ENCODE data around the gene CMTM8.

The CMTM8 gene

GRCh38 chr3:32413845-32414521, 175.5 kb downstream of the CMTM8 start:
- no peaks in the 10 kb centered on the region for H3K36me3 ChIP-seq (ENCODE audit: insufficient read depth, insufficient read length, low read length)
- TF ChIP-seq YY1 (IDR thresholded peaks at IDR 0.05; ENCODE audit: insufficient read depth, insufficient read length) (no peak), ZNF274 (IDR thresholded peaks at IDR 0.05; ENCODE audit: low read depth, low read length) (no peak), SUZ12 (IDR thresholded peaks at IDR 0.05; ENCODE audit: extremely low read depth, insufficient read depth, insufficient read length) (no peak)
- no peak overlapping the region for H3K9ac ChIP-seq (ENCODE audit: insufficient read length, low read depth)
- H3K27me3 ChIP-seq (ENCODE audit: insufficient read depth, insufficient read length): no peaks in the 10 kb centered on the region
- no peak overlapping the region for H3K4me3 ChIP-seq (ENCODE audit: insufficient read length, low read depth)
- peak; percentile 20 for DNase-seq (ENCODE audit: low read depth, low spot score)
- H3K4me1 ChIP-seq (ENCODE audit: insufficient read depth, insufficient read length): peaks cover 5% of the 10 kb centered on the region
- H3K9me3 ChIP-seq (ENCODE audit: insufficient read depth, low read length): peaks cover 6% of the 10 kb centered on the region; the same call in 1 of the 2 replicates

GRCh38 chr3:32414522-32415202, 176.2 kb downstream of the CMTM8 start:
- Histone ChIP-seq H3K27me3 (ENCODE audit: insufficient read depth, insufficient read length) (no peaks in the 10 kb centered on the region), H3K4me3 (ENCODE audit: insufficient read length, low read depth) (no peak overlapping the region), H3K4me1 (ENCODE audit: insufficient read depth, insufficient read length) (peaks cover 5% of the 10 kb centered on the region), H3K9me3 (ENCODE audit: insufficient read depth, low read length) (peaks cover 9% of the 10 kb centered on the region; the same call in 1 of the 2 replicates), H3K9ac (ENCODE audit: insufficient read length, low read depth) (no peak overlapping the region), H3K36me3 (ENCODE audit: insufficient read depth, insufficient read length, low read length) (no peaks in the 10 kb centered on the region)
- TF ChIP-seq ZNF274 (IDR thresholded peaks at IDR 0.05; ENCODE audit: low read depth, low read length) (no peak), SUZ12 (IDR thresholded peaks at IDR 0.05; ENCODE audit: extremely low read depth, insufficient read depth, insufficient read length) (no peak), YY1 (IDR thresholded peaks at IDR 0.05; ENCODE audit: insufficient read depth, insufficient read length) (no peak)
- DNase-seq (ENCODE audit: low read depth, low spot score): no peak

- DNase-seq (ENCODE audit: low read depth, low spot score): no peak
- no peaks in the 10 kb centered on the region for H3K36me3 ChIP-seq (ENCODE audit: insufficient read depth, insufficient read length, low read length)
- H3K4me1 ChIP-seq (ENCODE audit: insufficient read depth, insufficient read length): peaks cover 11% of the 10 kb centered on the region
- peaks cover 9% of the 10 kb centered on the region; the same call in 1 of the 2 replicates for H3K9me3 ChIP-seq (ENCODE audit: insufficient read depth, low read length)
- H3K27me3 ChIP-seq (ENCODE audit: insufficient read depth, insufficient read length): no peaks in the 10 kb centered on the region
- H3K4me3 ChIP-seq (ENCODE audit: insufficient read length, low read depth): no peak overlapping the region
- TF ChIP-seq SUZ12 (IDR thresholded peaks at IDR 0.05; ENCODE audit: extremely low read depth, insufficient read depth, insufficient read length): no peak
- no peak for TF ChIP-seq YY1 (IDR thresholded peaks at IDR 0.05; ENCODE audit: insufficient read depth, insufficient read length)
- no peak for TF ChIP-seq ZNF274 (IDR thresholded peaks at IDR 0.05; ENCODE audit: low read depth, low read length)
- peak overlapping the region; percentile 29 for H3K9ac ChIP-seq (ENCODE audit: insufficient read length, low read depth)
Measured at GRCh38 chr3:32419742-32420125, 181.3 kb downstream of the CMTM8 start.
